ENCODE data around the gene HOXC5. TPM values are rescaled to one million over a fixed set of nuclear protein-coding genes. Genes with fewer than 3 reads are reported as not detected.

HOXC5 gene
- total RNA-seq, 4 donors from 2014 or later = 0.36 to 1.4 TPM; not detected in 2

- Histone ChIP-seq H3K27ac (peak overlapping the region; percentile 94 to 100 (median 98)), H3K27me3 (peaks cover 0 to 4% (median 0%) of the 10 kb centered on the region in 3 donors), H3K9me3 (no peaks in the 10 kb centered on the region), H3K4me3 (peak overlapping the region; percentile 64 to 88 (median 80)), H3K4me1 (peaks cover 23 to 25% of the 10 kb centered on the region in 2 donors), H3K36me3 (no peaks in the 10 kb centered on the region)
- intact Hi-C loops (cut with DNase I; ENCODE audit: low total_unique reads) = loop anchor here (10.0 kb wide), 2 partner anchors 954 to 1726 kb away; partner anchors contain the start of genes CD63 and RDH5
- peak in 1 of 5 experiments; percentile 1 for TF ChIP-seq CTCF (IDR thresholded peaks at IDR 0.05 in 4 of 5, conservative IDR thresholded peaks at IDR 0.05 in 1 of 5)
- no peak for TF ChIP-seq POLR2A (IDR thresholded peaks at IDR 0.05)
- ATAC-seq (no peak), DNase-seq (no peak)
- in situ Hi-C loops (cut with MboI; ENCODE audit: low sequenced_read_pairs in 4 of 4) = loop anchor here in 3 of 4 donors (25.0 kb wide), 3 partner anchors 213 to 1713 kb away; partner anchors contain the start of genes GPR84 (in 2 of the 3), BLOC1S1 (in 1 of the 3), ITGA7 (in 1 of the 3) and RDH5 (in 1 of the 3)
Observed at GRCh38 chr12:53998900-53999236, 34.0 kb upstream of the HOXC5 start.

- Histone ChIP-seq H3K36me3 (no peaks in the 10 kb centered on the region), H3K9me3 (no peaks in the 10 kb centered on the region), H3K27me3 (peaks cover 0 to 4% (median 0%) of the 10 kb centered on the region in 3 donors), H3K4me1 (peaks cover 27 to 32% of the 10 kb centered on the region in 2 donors), H3K27ac (peak overlapping the region; percentile 94 to 100 (median 98)), H3K4me3 (peak overlapping the region; percentile 64 to 88 (median 80))
- peak in 1 of 2 donors; percentile 40 for TF ChIP-seq POLR2A (IDR thresholded peaks at IDR 0.05)
- TF ChIP-seq CTCF (IDR thresholded peaks at IDR 0.05 in 4 of 5, conservative IDR thresholded peaks at IDR 0.05 in 1 of 5) = peak in 1 of 5 experiments; percentile 23
- peak; percentile 74 to 84 for DNase-seq
- in situ Hi-C loops (cut with MboI; ENCODE audit: low sequenced_read_pairs in 4 of 4) (loop anchor here (25.0 kb wide), 3 partner anchors 213 to 1713 kb away; partner anchors contain the start of genes GPR84 (in 4 of the 4), BLOC1S1 (in 1 of the 4), ITGA7 (in 1 of the 4) and RDH5 (in 1 of the 4)), intact Hi-C loops (cut with DNase I; ENCODE audit: low total_unique reads) (loop anchor here (10.0 kb wide), 2 partner anchors 955 to 1725 kb away; partner anchors contain the start of genes CD63 and RDH5)
- peak; percentile 25 to 26 for ATAC-seq
Observed at GRCh38 chr12:53999559-54000115, 33.2 kb upstream of the HOXC5 start.

GRCh38 chr12:54000116-54001114 is 32.4 kb upstream of the HOXC5 start, which contains the start of gene HOXC9:
Gene HOXC9 (plus strand): TSS chr12:54000161. CDS start chr12:54000189, 28 bp downstream.
- Histone ChIP-seq H3K27ac (peak within 1 kb of the TSS; percentile 94 to 100 (median 98)), H3K27me3 (peaks cover 0 to 4% (median 0%) of the 10 kb centered on the region in 3 donors), H3K4me3 (peak within 1 kb of the TSS; percentile 64 to 88 (median 80)), H3K4me1 (peaks cover 27 to 37% of the 10 kb centered on the region in 2 donors), H3K36me3 (no peaks in the 10 kb centered on the region), H3K9me3 (no peaks in the 10 kb centered on the region)
- intact Hi-C loops (cut with DNase I; ENCODE audit: low total_unique reads) (no loop called here), in situ Hi-C loops (cut with MboI; ENCODE audit: low sequenced_read_pairs in 4 of 4) (loop anchor here in 2 of 4 donors (25.0 kb wide), 1 partner anchor 362 kb away; the partner anchor contains the start of gene GPR84 (in 2 of the 2))
- ATAC-seq (peak; percentile 3 to 8), DNase-seq (no peak)
- TF ChIP-seq CTCF (IDR thresholded peaks at IDR 0.05 in 4 of 5, conservative IDR thresholded peaks at IDR 0.05 in 1 of 5) = no peak
- TF ChIP-seq POLR2A (IDR thresholded peaks at IDR 0.05) = peak in 1 of 2 donors; percentile 53
